Colonic mucosa (tissue), 4 donors: Measurements from ENCODE around the gene VPS26B. TPM values are rescaled to one million over a fixed set of nuclear protein-coding genes. Genes with fewer than 3 reads are reported as not detected.

Experiments used
- DNase-seq: peaks from one replicate; pipeline ENCODE4 v3.0.0-alpha.2; 2020
- H3K27ac ChIP-seq: fragments of 200-600 bp; one replicate; pipeline ENCODE4 v1.8.0; 2021
- H3K27me3 ChIP-seq: fragments of 200-600 bp; one replicate; pipeline ENCODE4 v1.8.0; 2021
- H3K36me3 ChIP-seq: fragments of 200-600 bp; one replicate; pipeline ENCODE4 v1.8.0; 2021
- H3K4me1 ChIP-seq: fragments of 200-600 bp; one replicate; pipeline ENCODE4 v1.8.0; 2021; ENCODE audit warnings: mild to moderate bottlenecking
- H3K4me3 ChIP-seq: fragments of 200-600 bp; one replicate; pipeline ENCODE4 v1.8.0; 2021
- H3K9ac ChIP-seq, 2 donors: one replicate each; pipeline ENCODE4 v1.7.0; 2013; ENCODE audit warnings: control low read depth in 2 of 2, low read depth in 2 of 2, low read length in 2 of 2
- H3K9me3 ChIP-seq: fragments of 200-600 bp; one replicate; pipeline ENCODE4 v1.8.0; 2021
- intact Hi-C: fragments of 100-400 bp; cut with DNase I; formaldehyde crosslinking; loops from one replicate; pipeline ENCODE4 v1.14.1; 2022
- total RNA-seq, 2 donors: library from RNA; stranded (reverse); fragmentation: NEBNext Ultra II Directional in 1 of 2; extraction: Animal tissue kit (Norgen Biotek cat#: 25700) in 1 of 2; gene quantifications; one replicate each; pipeline ENCODE4 v1.2.1, GENCODE V29; 2021
- TF ChIP-seq, protein P1 (sequence below): fragments of 200-600 bp; IDR thresholded peaks from one replicate; pipeline ENCODE4 v1.8.0; 2022; ENCODE audit warnings: antibody characterized with exemption, mild to moderate bottlenecking
- donor health status: healthy.
- donor health status: DM: no; HTN: no; CAD: no.
- donor health status: DM: no; HTN: no; CAD: no.

Gene VPS26B
- total RNA-seq, 2 donors from 2014 or later: 41.4 to 47.4 TPM

DNA sequence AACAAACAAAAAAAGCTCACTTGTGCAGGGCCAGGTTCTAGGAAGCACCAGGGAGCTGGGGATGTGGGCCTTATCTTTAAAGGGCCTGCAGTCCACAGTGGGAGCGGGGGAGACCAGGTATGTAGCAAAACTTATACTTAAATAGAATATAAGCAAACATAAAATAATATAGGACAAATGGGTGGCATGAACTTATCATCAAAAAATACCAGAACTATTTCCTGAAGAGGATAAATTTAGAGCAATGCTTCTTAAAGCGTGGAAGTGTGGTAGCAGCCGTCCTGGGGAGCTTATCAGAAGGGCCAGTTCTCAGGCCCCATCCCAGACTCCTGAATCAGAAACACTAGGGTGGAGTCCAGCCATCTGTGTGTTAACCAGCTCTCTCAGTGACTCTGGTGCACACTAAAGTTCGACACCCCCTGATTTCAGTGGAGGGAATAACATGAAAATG lies 9.3 kb downstream of the VPS26B start:
- DNase-seq: no peak
- intact Hi-C loops: no loop called here
- Histone ChIP-seq H3K9ac (no peak overlapping the region), H3K27ac (no peak overlapping the region), H3K36me3 (no peaks in the 10 kb centered on the region), H3K27me3 (no peaks in the 10 kb centered on the region), H3K9me3 (no peaks in the 10 kb centered on the region), H3K4me3 (no peak overlapping the region), H3K4me1 (no peaks in the 10 kb centered on the region)
- TF ChIP-seq, protein P1, sequence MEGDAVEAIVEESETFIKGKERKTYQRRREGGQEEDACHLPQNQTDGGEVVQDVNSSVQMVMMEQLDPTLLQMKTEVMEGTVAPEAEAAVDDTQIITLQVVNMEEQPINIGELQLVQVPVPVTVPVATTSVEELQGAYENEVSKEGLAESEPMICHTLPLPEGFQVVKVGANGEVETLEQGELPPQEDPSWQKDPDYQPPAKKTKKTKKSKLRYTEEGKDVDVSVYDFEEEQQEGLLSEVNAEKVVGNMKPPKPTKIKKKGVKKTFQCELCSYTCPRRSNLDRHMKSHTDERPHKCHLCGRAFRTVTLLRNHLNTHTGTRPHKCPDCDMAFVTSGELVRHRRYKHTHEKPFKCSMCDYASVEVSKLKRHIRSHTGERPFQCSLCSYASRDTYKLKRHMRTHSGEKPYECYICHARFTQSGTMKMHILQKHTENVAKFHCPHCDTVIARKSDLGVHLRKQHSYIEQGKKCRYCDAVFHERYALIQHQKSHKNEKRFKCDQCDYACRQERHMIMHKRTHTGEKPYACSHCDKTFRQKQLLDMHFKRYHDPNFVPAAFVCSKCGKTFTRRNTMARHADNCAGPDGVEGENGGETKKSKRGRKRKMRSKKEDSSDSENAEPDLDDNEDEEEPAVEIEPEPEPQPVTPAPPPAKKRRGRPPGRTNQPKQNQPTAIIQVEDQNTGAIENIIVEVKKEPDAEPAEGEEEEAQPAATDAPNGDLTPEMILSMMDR: no peak

DNA sequence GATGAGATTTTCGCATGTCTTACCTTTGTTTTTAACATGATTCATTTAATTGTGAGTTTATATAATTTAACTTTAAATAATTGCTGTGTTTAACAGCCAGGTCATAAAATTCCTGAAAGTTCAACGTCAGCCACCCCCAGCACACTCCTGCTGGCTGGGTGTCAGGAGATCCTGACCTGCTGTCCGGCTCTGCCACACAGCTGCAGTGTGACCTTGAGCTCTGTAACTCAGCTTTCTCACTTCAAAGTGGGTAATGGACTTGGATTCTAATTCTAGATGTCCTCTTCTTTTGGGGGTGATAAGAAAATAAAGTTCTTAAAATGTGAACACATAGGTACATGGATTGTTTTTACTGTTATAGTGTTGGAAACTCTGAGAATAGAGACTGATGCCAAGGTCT lies 10.9 kb downstream of the VPS26B start:
- H3K9ac ChIP-seq: no peak overlapping the region
- H3K4me3 ChIP-seq: no peak overlapping the region
- intact Hi-C loops: no loop called here
- no peak overlapping the region for H3K27ac ChIP-seq
- no peaks in the 10 kb centered on the region for H3K36me3 ChIP-seq
- no peaks in the 10 kb centered on the region for H3K4me1 ChIP-seq
- DNase-seq: no peak
- TF ChIP-seq, protein P1: no peak
- H3K27me3 ChIP-seq: no peaks in the 10 kb centered on the region
- no peaks in the 10 kb centered on the region for H3K9me3 ChIP-seq

DNA sequence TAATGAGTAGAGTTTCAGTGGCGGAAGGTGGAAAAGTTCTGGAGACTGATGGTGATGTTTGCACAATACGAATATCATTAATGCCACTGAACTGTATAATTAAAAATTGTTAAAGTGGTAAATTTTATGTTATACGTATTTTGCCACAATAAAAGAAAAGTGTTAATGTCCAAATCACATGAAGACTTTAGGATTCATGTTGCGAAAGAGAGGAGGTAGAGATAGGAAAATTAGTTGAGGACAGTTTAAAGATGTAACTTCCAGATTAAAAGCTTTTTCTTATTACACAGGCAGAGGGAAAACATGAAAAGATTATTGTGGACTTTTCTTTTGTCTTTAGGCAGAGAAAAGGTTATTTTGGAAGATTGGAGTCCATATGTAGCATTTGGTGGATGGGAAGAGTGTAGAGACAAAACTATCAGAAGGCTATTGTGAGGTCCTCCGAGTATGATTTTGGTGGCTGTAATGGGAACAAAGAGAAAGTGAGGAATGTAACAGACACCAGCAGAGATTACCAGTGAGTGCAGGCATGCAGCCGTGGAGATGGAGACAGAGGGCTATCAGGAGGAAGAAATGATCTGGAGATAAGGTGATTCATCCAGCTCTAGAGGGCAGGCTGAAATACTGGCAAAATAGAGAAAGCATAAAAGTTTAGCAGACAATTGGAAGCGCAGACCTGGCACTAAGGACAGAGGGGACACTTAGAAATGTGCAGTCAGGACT lies 12.5 kb downstream of the VPS26B start:
- Histone ChIP-seq H3K36me3 (no peaks in the 10 kb centered on the region), H3K9me3 (no peaks in the 10 kb centered on the region), H3K27me3 (no peaks in the 10 kb centered on the region), H3K4me1 (no peaks in the 10 kb centered on the region), H3K9ac (no peak overlapping the region), H3K27ac (no peak overlapping the region), H3K4me3 (no peak overlapping the region)
- intact Hi-C loops: no loop called here
- no peak for DNase-seq
- TF ChIP-seq, protein P1: no peak

DNA sequence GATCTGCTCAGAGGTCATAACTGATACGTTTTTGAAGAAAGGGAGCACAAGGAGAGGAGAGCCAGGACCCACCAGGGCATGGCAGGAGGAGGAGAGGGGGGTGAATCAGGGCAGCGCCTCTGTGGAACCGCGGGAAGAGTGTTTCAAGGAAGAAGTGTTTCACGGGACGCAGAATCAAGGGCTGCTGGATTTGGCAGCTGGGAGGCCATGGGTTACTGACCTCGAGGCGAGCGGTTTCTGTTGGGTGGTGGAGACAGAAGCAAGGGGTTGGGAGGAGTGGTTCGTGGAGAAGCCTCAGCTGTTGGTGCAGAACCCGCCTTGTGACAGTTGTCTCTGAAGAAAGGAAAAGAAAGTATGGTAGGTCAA lies 13.1 kb downstream of the VPS26B start:
- no peak overlapping the region for H3K27ac ChIP-seq
- H3K9ac ChIP-seq: no peak overlapping the region
- no peaks in the 10 kb centered on the region for H3K27me3 ChIP-seq
- H3K4me3 ChIP-seq: no peak overlapping the region
- intact Hi-C loops: no loop called here
- TF ChIP-seq, protein P1: no peak
- DNase-seq: no peak
- no peaks in the 10 kb centered on the region for H3K36me3 ChIP-seq
- no peaks in the 10 kb centered on the region for H3K4me1 ChIP-seq
- H3K9me3 ChIP-seq: no peaks in the 10 kb centered on the region

DNA sequence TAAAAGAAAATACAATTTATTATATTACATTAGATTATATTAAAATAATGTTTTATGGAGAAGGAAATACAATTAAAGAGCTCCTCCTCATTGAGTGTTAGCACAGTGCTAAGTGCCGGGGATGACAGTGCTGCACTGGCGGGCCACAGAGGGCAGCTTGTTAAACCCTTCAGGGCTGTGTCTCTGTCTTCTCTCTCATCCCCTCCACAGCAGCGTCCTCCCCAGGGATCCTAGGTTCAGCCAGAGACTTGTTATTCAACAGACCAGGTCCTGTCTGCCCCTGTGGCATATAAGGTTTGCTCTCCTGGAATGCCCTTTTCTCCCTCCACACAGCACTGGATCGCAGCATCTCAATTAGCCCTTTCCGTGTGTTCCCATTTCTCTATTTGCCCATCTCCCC lies 14.5 kb downstream of the VPS26B start:
- H3K27me3 ChIP-seq: no peaks in the 10 kb centered on the region
- no peak overlapping the region for H3K27ac ChIP-seq
- no peaks in the 10 kb centered on the region for H3K4me1 ChIP-seq
- DNase-seq: no peak
- intact Hi-C loops: no loop called here
- no peaks in the 10 kb centered on the region for H3K36me3 ChIP-seq
- TF ChIP-seq, protein P1: no peak
- H3K4me3 ChIP-seq: no peak overlapping the region
- H3K9ac ChIP-seq: no peak overlapping the region
- H3K9me3 ChIP-seq: no peaks in the 10 kb centered on the region
